ENCODE results near the gene SHKBP1. TPM values are rescaled to one million over a fixed set of nuclear protein-coding genes. Genes with fewer than 3 reads are reported as not detected.

Gene SHKBP1
- total RNA-seq (10 to 100 TPM; 10.1 to 11.0 TPM), polyA plus RNA-seq (10 to 100 TPM; 19.8 to 22.9 TPM)

GRCh38 chr19:40576585-40577451 is at the start of gene SHKBP1:
Gene SHKBP1, plus strand, starts transcription at chr19:40576873. Its CDS starts 27 bp downstream, at chr19:40576900.
- 2% methylated on average over 55 of the region's 55 CpGs for WGBS
- Histone ChIP-seq H3K36me3 (ENCODE audit: control insufficient read depth in 4 of 4, insufficient read depth in 3 of 4, low read depth in 1 of 4, low read length in 3 of 4) (peaks cover 0 to 6% (median 4%) of the 10 kb centered on the region in 4 donors), H3K4me3 (ENCODE audit: low read depth in 1 of 3, low read length in 3 of 3) (peak within 1 kb of the TSS; percentile 83 to 85 (median 85)), H3K4me1 (ENCODE audit: control insufficient read depth in 4 of 4, insufficient read depth in 4 of 4, low read length in 3 of 4) (peaks cover 3 to 9% (median 5%) of the 10 kb centered on the region in 4 donors), H3K9me3 (ENCODE audit: control insufficient read depth in 4 of 4, low read length in 3 of 4) (no peaks in the 10 kb centered on the region), H3K27ac (ENCODE audit: low read depth in 1 of 2, low read length in 2 of 2) (peak within 1 kb of the TSS in 1 of 2 donors; percentile 60), H3K9ac (ENCODE audit: low read depth in 1 of 2, low read length in 2 of 2) (peak within 1 kb of the TSS in 1 of 2 donors; percentile 26), H3K27me3 (ENCODE audit: control insufficient read depth in 4 of 4, insufficient read depth in 4 of 4, low read length in 3 of 4) (no peaks in the 10 kb centered on the region)
- peak; percentile 96 for DNase-seq (ENCODE audit: low spot score)
- TF ChIP-seq RXRA (IDR thresholded peaks at IDR 0.05) (no peak), ATF3 (IDR thresholded peaks at IDR 0.05) (no peak), GABPA (IDR thresholded peaks at IDR 0.05 in 1 of 2, conservative IDR thresholded peaks at IDR 0.05 in 1 of 2) (peak; percentile 63 to 82), YY1 (IDR thresholded peaks at IDR 0.05) (peak; percentile 11), SP1 (IDR thresholded peaks at IDR 0.05) (peak; percentile 97), MAX (IDR thresholded peaks at IDR 0.05) (no peak)

GRCh38 chr19:40528078-40528477 is 48.6 kb upstream of the SHKBP1 start:
- Histone ChIP-seq H3K4me1 (ENCODE audit: control insufficient read depth in 4 of 4, insufficient read depth in 4 of 4, low read length in 3 of 4) (peaks cover 0 to 9% (median 8%) of the 10 kb centered on the region in 4 donors), H3K9ac (ENCODE audit: low read depth in 1 of 2, low read length in 2 of 2) (no peak overlapping the region), H3K36me3 (ENCODE audit: control insufficient read depth in 4 of 4, insufficient read depth in 3 of 4, low read depth in 1 of 4, low read length in 3 of 4) (no peaks in the 10 kb centered on the region), H3K9me3 (ENCODE audit: control insufficient read depth in 4 of 4, low read length in 3 of 4) (no peaks in the 10 kb centered on the region), H3K27me3 (ENCODE audit: control insufficient read depth in 4 of 4, insufficient read depth in 4 of 4, low read length in 3 of 4) (no peaks in the 10 kb centered on the region), H3K4me3 (ENCODE audit: low read depth in 1 of 3, low read length in 3 of 3) (no peak overlapping the region), H3K27ac (ENCODE audit: low read depth in 1 of 2, low read length in 2 of 2) (no peak overlapping the region)
- WGBS: 86% methylated on average over 6 of the region's 6 CpGs
- no peak for DNase-seq (ENCODE audit: low spot score)
- TF ChIP-seq GABPA (IDR thresholded peaks at IDR 0.05 in 1 of 2, conservative IDR thresholded peaks at IDR 0.05 in 1 of 2) (no peak), FOXA2 (IDR thresholded peaks at IDR 0.05) (no peak), CTCF (IDR thresholded peaks at IDR 0.05; ENCODE audit: low read depth, low read length, missing input control) (no peak), ATF3 (IDR thresholded peaks at IDR 0.05) (no peak), HNF4A (conservative IDR thresholded peaks at IDR 0.05) (no peak), FOXA1 (IDR thresholded peaks at IDR 0.05) (no peak), NR2F2 (IDR thresholded peaks at IDR 0.05) (no peak), TAF1 (conservative IDR thresholded peaks at IDR 0.05) (no peak), EGR1 (IDR thresholded peaks at IDR 0.05; ENCODE audit: low read depth in 2 of 2) (no peak), JUND (IDR thresholded peaks at IDR 0.05) (no peak), REST (IDR thresholded peaks at IDR 0.05) (no peak), SP1 (IDR thresholded peaks at IDR 0.05) (no peak), ZBTB33 (IDR thresholded peaks at IDR 0.05) (no peak), HNF4G (IDR thresholded peaks at IDR 0.05) (no peak), YY1 (IDR thresholded peaks at IDR 0.05) (no peak), MAX (IDR thresholded peaks at IDR 0.05) (no peak), RAD21 (IDR thresholded peaks at IDR 0.05) (no peak), RXRA (IDR thresholded peaks at IDR 0.05) (no peak)
